ENCODE results near the gene ZNF423. TPM values are rescaled to one million over a fixed set of nuclear protein-coding genes. Genes with fewer than 3 reads are reported as not detected.

Gene ZNF423
- total and polyA plus RNA-seq, 9 of the 15 experiments (the other 6 are each of a cell fraction or from before 2014, with no cell fraction given): not detected

- Histone ChIP-seq H4K20me1 (replicated peaks; ENCODE audit: control insufficient read depth, insufficient read depth, low read length) (no peaks in the 10 kb centered on the region), H3K9me3 (replicated peaks; ENCODE audit: control insufficient read depth, insufficient read depth, low read depth, low read length) (no peaks in the 10 kb centered on the region), H3K27me3 (ENCODE audit: control insufficient read depth in 2 of 2, insufficient read depth in 2 of 2, low read length in 2 of 2) (peaks cover 2 to 11% of the 10 kb centered on the region in 2 experiments; a peak in 3 of 5 replicates), H3K4me2 (ENCODE audit: insufficient read depth, low read length) (no peak overlapping the region), H3K27ac (ENCODE audit: extremely low read depth, low read depth, low read length) (no peak overlapping the region), H3K9me1 (ENCODE audit: control insufficient read depth, insufficient read depth, low read length) (no peaks in the 10 kb centered on the region), H3K9ac (ENCODE audit: insufficient read depth in 1 of 2, low read depth in 2 of 2, low read length in 2 of 2) (no peak overlapping the region), H3K4me1 (replicated peaks in 1 of 2; ENCODE audit: control insufficient read depth in 2 of 2, insufficient read depth in 2 of 2, low read length in 2 of 2) (no peaks in the 10 kb centered on the region), H3K4me3 (no peak overlapping the region), H3K79me2 (ENCODE audit: control insufficient read depth, insufficient read depth, low read length) (no peaks in the 10 kb centered on the region), H3K36me3 (ENCODE audit: control insufficient read depth, insufficient read depth, low read length) (no peaks in the 10 kb centered on the region), H2AFZ (ENCODE audit: low read depth, low read length) (no peak overlapping the region)
- WGBS (ENCODE audit: insufficient coverage, low coverage, missing lambda C conversion rate): 1% methylated on average over 14 of the region's 17 CpGs
- FAIRE-seq (no peak), ATAC-seq (no peak), DNase-seq (ENCODE audit: extremely low read depth in 1 of 4, low spot score in 3 of 4) (no peak)
- CTCF ChIA-PET (ENCODE audit: low intra/inter-chr PET ratio): no interaction called here
- in situ Hi-C loops (cut with MboI) (no loop called here), intact Hi-C loops (cut with micrococcal nuclease) (no loop called here)
- POLR2A ChIA-PET: no interaction called here
- BruUV-seq (replicated peaks): no TSS peak
- TF ChIP-seq TBP (optimal IDR thresholded peaks at IDR 0.05; ENCODE audit: low read depth, low read length): no peak
- no peak for TF ChIP-seq E2F1 (CRISPR knock-in tag; IDR thresholded peaks at IDR 0.05)
- TF ChIP-seq HSF4 (CRISPR knock-in tag; IDR thresholded peaks at IDR 0.05; ENCODE audit: borderline replicate concordance): no peak
- no peak for TF ChIP-seq RBM39 (optimal IDR thresholded peaks at IDR 0.05; ENCODE audit: low read depth, low read length)
- no peak for TF ChIP-seq TAF15 (IDR thresholded peaks at IDR 0.05; ENCODE audit: low read depth, low read length)
- TF ChIP-seq ZNF655 (CRISPR knock-in tag; IDR thresholded peaks at IDR 0.05): no peak
- no peak for TF ChIP-seq ZNF197 (CRISPR knock-in tag; IDR thresholded peaks at IDR 0.05; ENCODE audit: low read depth)
- no peak for TF ChIP-seq RBBP5 (IDR thresholded peaks at IDR 0.05; ENCODE audit: borderline replicate concordance, insufficient read depth, low read length, poor library complexity, severe bottlenecking)
- TF ChIP-seq ZNF395 (CRISPR knock-in tag; IDR thresholded peaks at IDR 0.05): no peak
- TF ChIP-seq MAX (CRISPR knock-in tag; IDR thresholded peaks at IDR 0.05): no peak
- no peak for TF ChIP-seq KLF1 (tag; IDR thresholded peaks at IDR 0.05)
- TF ChIP-seq RFX7 (CRISPR knock-in tag; IDR thresholded peaks at IDR 0.05): no peak
- no peak for TF ChIP-seq THAP12 (CRISPR knock-in tag; IDR thresholded peaks at IDR 0.05)
- TF ChIP-seq MYBL2 (IDR thresholded peaks at IDR 0.05; ENCODE audit: low read depth): no peak
- no peak for TF ChIP-seq MYBL2 (CRISPR knock-in tag; IDR thresholded peaks at IDR 0.05; ENCODE audit: borderline replicate concordance)
- no peak for TF ChIP-seq GTF2E2 (tag; IDR thresholded peaks at IDR 0.05)
Measured at GRCh38 chr16:49503256-49504022, 352.5 kb downstream of the ZNF423 start.
